ENCODE data around the gene TMX3. TPM values are rescaled to one million over a fixed set of nuclear protein-coding genes. Genes with fewer than 3 reads are reported as not detected.

The TMX3 gene
- total and polyA plus RNA-seq, 12 donors, result 17.8 to 46.6 (median 30.1) TPM

- WGBS, 4 donors, result 48 to 60% (median 54%) methylated on average over 5 of the region's 5 CpGs
- TF ChIP-seq POLR2A (IDR thresholded peaks at IDR 0.05) (no peak), CTCF (IDR thresholded peaks at IDR 0.05) (no peak)
- H3K4me3 ChIP-seq, result no peak overlapping the region
- H3K27me3 ChIP-seq, result no peaks in the 10 kb centered on the region
- no peak overlapping the region for H3K27ac ChIP-seq
- no peaks in the 10 kb centered on the region for H3K9me3 ChIP-seq (replicated peaks in 1 of 3)
- intact Hi-C loops (cut with DNase I), result loop anchor here in 1 of 2 donors (10.0 kb wide), 1 partner anchor 1452 kb away; no protein-coding TSS in a partner anchor
- H3K36me3 ChIP-seq (replicated peaks in 1 of 2), result no peaks in the 10 kb centered on the region
- no peaks in the 10 kb centered on the region for H3K4me1 ChIP-seq (replicated peaks in 1 of 2)
- DNase-seq, result no peak
Observed at GRCh38 chr18:68667121-68667520, 47.8 kb downstream of the TMX3 start.

- DNase-seq, result no peak
- H3K4me3 ChIP-seq, result no peak overlapping the region
- no peaks in the 10 kb centered on the region for H3K36me3 ChIP-seq (replicated peaks in 1 of 2)
- no peaks in the 10 kb centered on the region for H3K9me3 ChIP-seq (replicated peaks in 1 of 3)
- H3K27me3 ChIP-seq, result no peaks in the 10 kb centered on the region
- intact Hi-C loops (cut with DNase I), result loop anchor here in 1 of 2 donors (10.0 kb wide), 1 partner anchor 1452 kb away; no protein-coding TSS in a partner anchor
- H3K27ac ChIP-seq, result no peak overlapping the region
- TF ChIP-seq CTCF (IDR thresholded peaks at IDR 0.05) (no peak), POLR2A (IDR thresholded peaks at IDR 0.05) (no peak)
- H3K4me1 ChIP-seq (replicated peaks in 1 of 2), result no peaks in the 10 kb centered on the region
Observed at GRCh38 chr18:68666381-68666780, 48.5 kb downstream of the TMX3 start.

GRCh38 chr18:68665628-68666027 is 49.3 kb downstream of the TMX3 start:
- no peak overlapping the region for H3K27ac ChIP-seq
- H3K9me3 ChIP-seq (replicated peaks in 1 of 3), result no peaks in the 10 kb centered on the region
- intact Hi-C loops (cut with DNase I), result loop anchor here in 1 of 2 donors (10.0 kb wide), 1 partner anchor 1451 kb away; no protein-coding TSS in a partner anchor
- no peaks in the 10 kb centered on the region for H3K36me3 ChIP-seq (replicated peaks in 1 of 2)
- no peaks in the 10 kb centered on the region for H3K27me3 ChIP-seq
- TF ChIP-seq CTCF (IDR thresholded peaks at IDR 0.05), result no peak
- WGBS, 4 donors, result 74 to 90% (median 78%) methylated on average over 1 of the region's 1 CpG
- no peaks in the 10 kb centered on the region for H3K4me1 ChIP-seq (replicated peaks in 1 of 2)
- no peak for DNase-seq
- no peak overlapping the region for H3K4me3 ChIP-seq

- DNase-seq, result no peak
- Histone ChIP-seq H3K9me3 (replicated peaks in 1 of 3) (no peaks in the 10 kb centered on the region), H3K27ac (no peak overlapping the region), H3K36me3 (replicated peaks in 1 of 2) (no peaks in the 10 kb centered on the region), H3K27me3 (no peaks in the 10 kb centered on the region), H3K4me3 (no peak overlapping the region), H3K4me1 (replicated peaks in 1 of 2) (no peaks in the 10 kb centered on the region)
- intact Hi-C loops (cut with DNase I), result loop anchor here in 1 of 2 donors (10.0 kb wide), 1 partner anchor 1448 kb away; no protein-coding TSS in a partner anchor
- TF ChIP-seq POLR2A (IDR thresholded peaks at IDR 0.05) (no peak), CTCF (IDR thresholded peaks at IDR 0.05) (no peak)
- WGBS, 4 donors, result 69 to 72% (median 70%) methylated on average over 4 of the region's 4 CpGs
Observed at GRCh38 chr18:68662754-68663153, 52.2 kb downstream of the TMX3 start.
